ENCODE results near the gene RPP14.
A peak's percentile ranks its signal among the peaks of the same experiment; 100 is the strongest.

The RPP14 gene

DNA sequence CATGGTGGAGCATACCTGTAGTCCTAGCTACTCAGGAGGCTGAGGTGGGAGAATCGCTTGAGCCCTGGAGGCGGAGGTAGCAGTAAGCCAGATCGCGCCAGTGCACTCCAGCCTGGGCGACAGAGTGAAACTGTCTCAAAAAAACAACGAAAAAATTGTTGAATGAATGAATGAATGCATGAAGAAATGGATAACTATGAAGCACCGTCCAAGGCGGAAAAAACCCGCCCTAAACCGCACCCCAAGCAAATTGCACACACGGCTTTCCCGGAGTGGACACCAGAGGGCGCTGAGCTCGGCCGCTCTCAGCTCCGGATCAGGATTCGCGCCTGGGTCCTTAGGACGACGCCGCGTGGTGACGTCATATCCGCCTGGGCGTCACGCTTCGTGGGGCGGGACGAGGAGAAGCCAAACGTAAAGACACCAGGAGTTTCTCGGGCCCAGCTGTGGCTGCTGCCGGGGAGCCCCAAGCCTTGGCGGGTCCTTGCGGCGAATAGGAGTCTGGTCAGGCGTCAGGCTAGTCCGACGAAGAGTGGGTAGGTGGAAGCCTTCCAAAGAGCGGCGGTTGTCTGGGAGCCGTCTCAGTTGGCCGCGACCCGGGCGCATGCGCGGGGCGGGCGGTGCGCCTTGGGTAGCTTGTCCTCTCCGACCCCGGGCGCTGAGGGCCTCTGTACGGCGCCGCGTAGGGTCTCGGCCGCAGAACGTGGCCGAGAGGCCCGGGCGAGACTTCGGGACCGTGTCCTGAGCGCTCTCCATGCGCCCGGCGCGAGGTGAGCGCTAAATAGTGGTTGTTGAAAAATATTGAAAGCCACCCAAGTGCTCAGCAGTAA lies at the start of gene RPP14, which contains the start of gene HTD2:
Gene RPP14 (plus strand): TSS at position 364 of the 830 bp plus-strand sequence. CDS start 4,085 bp downstream, outside the sequence.
Gene HTD2 (plus strand): TSS at position 639 of the 830 bp plus-strand sequence. CDS start 11,094 bp downstream, outside the sequence.
- peak; percentile 96 for DNase-seq (ENCODE audit: low spot score)
- TF ChIP-seq, protein P1, sequence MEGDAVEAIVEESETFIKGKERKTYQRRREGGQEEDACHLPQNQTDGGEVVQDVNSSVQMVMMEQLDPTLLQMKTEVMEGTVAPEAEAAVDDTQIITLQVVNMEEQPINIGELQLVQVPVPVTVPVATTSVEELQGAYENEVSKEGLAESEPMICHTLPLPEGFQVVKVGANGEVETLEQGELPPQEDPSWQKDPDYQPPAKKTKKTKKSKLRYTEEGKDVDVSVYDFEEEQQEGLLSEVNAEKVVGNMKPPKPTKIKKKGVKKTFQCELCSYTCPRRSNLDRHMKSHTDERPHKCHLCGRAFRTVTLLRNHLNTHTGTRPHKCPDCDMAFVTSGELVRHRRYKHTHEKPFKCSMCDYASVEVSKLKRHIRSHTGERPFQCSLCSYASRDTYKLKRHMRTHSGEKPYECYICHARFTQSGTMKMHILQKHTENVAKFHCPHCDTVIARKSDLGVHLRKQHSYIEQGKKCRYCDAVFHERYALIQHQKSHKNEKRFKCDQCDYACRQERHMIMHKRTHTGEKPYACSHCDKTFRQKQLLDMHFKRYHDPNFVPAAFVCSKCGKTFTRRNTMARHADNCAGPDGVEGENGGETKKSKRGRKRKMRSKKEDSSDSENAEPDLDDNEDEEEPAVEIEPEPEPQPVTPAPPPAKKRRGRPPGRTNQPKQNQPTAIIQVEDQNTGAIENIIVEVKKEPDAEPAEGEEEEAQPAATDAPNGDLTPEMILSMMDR (IDR thresholded peaks at IDR 0.05; ENCODE audit: borderline replicate concordance, control extremely low read depth, extremely low read depth, insufficient read depth, missing control alignments), result peak; percentile 95
- in situ Hi-C loops (cut with MboI; ENCODE audit: low sequenced_read_pairs, unreplicated experiment), result loop anchor here (10.0 kb wide), 1 partner anchor 301 kb away; the partner anchor contains the start of gene FLNB

DNA sequence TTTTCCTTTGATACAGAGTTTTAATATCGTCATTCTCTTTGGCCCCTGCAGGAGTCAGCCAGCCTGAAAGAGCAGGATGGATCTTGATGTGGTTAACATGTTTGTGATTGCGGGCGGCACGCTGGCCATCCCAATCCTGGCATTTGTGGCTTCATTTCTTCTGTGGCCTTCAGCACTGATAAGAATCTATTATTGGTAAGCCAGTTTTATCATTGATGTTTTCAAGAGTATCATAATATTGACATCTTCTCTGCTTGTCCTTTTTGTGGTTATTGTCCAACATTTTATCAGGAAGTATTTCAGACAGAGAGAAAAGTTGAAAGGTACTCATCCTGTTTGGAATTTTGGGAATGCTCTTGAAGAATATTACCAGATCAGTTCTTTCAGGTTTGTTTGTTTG lies 49.5 kb upstream of the RPP14 start:
- TF ChIP-seq, protein P1 (IDR thresholded peaks at IDR 0.05; ENCODE audit: borderline replicate concordance, control extremely low read depth, extremely low read depth, insufficient read depth, missing control alignments), result no peak
- in situ Hi-C loops (cut with MboI; ENCODE audit: low sequenced_read_pairs, unreplicated experiment), result no loop called here
- DNase-seq (ENCODE audit: low spot score), result no peak

DNA sequence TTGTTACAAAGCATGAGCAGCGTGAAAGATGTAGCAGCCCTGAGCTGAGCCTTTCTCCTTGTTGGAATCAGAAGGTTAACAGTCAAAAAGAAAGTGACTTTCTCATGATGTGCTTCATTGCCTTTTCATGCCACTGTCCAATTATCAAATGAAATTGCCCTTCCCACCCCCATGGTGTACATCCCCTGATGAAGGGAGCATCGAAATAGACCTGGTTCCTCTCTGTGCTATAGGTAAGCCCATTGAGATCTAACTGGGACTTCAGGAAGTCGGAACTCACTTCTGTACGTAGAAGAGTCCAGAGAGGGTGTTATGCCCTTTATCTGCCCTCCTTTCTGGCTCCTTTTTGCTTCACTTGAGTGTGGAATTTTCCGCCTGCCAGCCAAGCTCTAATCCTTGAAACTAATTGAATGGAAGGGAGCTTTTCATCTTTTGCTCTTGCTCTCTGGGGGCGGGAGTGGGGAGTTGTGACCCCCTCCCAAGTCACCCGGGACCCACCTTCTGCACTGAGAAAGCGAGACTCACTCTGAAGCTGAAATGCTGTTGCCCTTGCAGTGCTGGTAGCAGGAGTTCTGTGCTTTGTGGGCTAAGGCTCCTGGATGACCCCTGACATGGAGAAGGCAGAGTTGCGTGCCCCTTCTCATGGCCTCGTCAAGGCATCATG lies 47.5 kb upstream of the RPP14 start:
- in situ Hi-C loops (cut with MboI; ENCODE audit: low sequenced_read_pairs, unreplicated experiment), result no loop called here
- DNase-seq (ENCODE audit: low spot score), result no peak
- TF ChIP-seq, protein P1 (IDR thresholded peaks at IDR 0.05; ENCODE audit: borderline replicate concordance, control extremely low read depth, extremely low read depth, insufficient read depth, missing control alignments), result no peak

DNA sequence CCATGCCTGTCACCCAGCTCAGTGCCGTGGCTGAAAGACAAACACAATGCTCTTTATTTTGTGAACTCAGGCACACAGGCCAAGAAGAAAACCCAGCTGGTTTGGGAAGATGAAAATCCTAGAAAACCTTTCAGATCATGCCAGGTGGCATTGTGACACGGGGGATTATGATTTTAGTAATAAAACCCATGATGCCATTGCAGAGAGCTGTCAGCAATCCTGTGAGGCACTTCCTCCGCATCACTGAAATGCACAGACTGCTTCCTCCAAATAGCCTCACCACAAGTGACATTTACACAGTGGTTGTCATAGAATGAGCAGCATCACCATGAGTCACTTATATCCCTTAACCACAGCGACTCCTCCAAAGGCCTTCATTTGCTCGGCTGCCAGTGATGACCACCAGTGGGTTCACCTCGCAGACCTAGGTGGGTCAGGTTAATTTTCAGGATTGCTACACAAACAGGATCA lies 45.7 kb upstream of the RPP14 start:
- TF ChIP-seq, protein P1 (IDR thresholded peaks at IDR 0.05; ENCODE audit: borderline replicate concordance, control extremely low read depth, extremely low read depth, insufficient read depth, missing control alignments), result no peak
- no peak for DNase-seq (ENCODE audit: low spot score)
- in situ Hi-C loops (cut with MboI; ENCODE audit: low sequenced_read_pairs, unreplicated experiment), result no loop called here

DNA sequence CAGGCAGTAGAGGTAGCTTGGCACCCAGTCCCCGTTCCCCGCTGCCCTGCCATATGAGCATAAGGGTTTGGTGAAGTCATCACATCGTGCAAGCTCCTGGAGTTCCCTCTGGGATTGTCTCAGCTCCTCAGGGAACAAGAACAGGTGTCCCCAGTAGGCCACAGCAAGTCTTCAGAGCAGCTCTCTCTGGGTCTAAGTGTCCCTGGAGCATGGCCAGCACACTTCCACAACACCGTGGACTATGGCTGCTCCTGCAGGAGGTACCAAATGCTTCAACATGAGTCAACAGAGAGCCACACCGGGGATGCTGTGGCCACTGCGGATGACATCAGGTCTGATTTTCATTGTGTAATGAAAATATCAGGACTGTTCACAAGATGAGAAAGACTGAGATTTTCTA lies 45.3 kb upstream of the RPP14 start:
- no peak for DNase-seq (ENCODE audit: low spot score)
- in situ Hi-C loops (cut with MboI; ENCODE audit: low sequenced_read_pairs, unreplicated experiment), result no loop called here
- TF ChIP-seq, protein P1 (IDR thresholded peaks at IDR 0.05; ENCODE audit: borderline replicate concordance, control extremely low read depth, extremely low read depth, insufficient read depth, missing control alignments), result no peak

DNA sequence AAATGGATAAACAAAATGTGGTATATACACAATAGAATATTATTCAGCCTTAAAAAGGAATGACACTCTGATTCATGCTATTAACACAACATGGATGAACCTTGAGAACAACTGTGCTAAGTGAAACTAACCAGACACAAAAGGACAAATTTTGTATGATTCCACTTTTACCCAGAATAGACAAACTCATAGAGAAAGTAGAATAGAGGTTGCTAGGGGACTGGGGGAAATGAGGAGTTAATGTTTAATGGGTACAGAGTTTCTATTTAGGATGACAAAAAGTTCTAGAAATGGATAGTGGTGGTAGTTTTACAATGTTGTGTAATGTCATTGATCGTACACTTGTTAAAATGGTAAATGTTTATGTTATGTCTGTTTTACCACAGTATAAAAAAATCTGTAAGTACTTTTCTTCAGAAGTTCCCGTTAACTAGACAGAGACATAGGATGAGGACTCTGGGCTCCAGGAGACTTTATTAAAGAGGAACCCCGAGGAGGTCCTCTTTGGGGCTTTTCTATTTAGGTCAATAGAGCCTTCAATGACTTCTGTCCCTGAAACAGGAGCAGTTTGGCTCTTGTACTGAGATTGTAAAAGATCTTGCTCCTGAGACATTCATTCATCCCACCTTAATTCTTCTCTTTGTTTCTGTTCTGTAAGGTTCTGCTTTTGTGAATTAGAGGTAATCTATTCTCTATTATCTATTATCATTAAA lies 43.9 kb upstream of the RPP14 start:
- no peak for DNase-seq (ENCODE audit: low spot score)
- in situ Hi-C loops (cut with MboI; ENCODE audit: low sequenced_read_pairs, unreplicated experiment), result no loop called here
- TF ChIP-seq, protein P1 (IDR thresholded peaks at IDR 0.05; ENCODE audit: borderline replicate concordance, control extremely low read depth, extremely low read depth, insufficient read depth, missing control alignments), result no peak

Data from GM13976 (cell line).